MM.1S (cell line): ENCODE measurements around the gene PDLIM5.

Source experiments
- EZH2phosphoT487 ChIP-seq: fragments of 300-600 bp; sonication (generic); IDR thresholded peaks from 2 replicates; pipeline ENCODE4 v1.6.1; 2018; ENCODE audit warnings: antibody characterized with exemption, low read length
- TF ChIP-seq, protein P1 (sequence below): fragments of 300-600 bp; sonication (generic); IDR thresholded peaks from 2 replicates; pipeline ENCODE4 v1.5.1; 2016; ENCODE audit warnings: antibody characterized with exemption, low read length, mixed read lengths

- TF ChIP-seq, protein P1, sequence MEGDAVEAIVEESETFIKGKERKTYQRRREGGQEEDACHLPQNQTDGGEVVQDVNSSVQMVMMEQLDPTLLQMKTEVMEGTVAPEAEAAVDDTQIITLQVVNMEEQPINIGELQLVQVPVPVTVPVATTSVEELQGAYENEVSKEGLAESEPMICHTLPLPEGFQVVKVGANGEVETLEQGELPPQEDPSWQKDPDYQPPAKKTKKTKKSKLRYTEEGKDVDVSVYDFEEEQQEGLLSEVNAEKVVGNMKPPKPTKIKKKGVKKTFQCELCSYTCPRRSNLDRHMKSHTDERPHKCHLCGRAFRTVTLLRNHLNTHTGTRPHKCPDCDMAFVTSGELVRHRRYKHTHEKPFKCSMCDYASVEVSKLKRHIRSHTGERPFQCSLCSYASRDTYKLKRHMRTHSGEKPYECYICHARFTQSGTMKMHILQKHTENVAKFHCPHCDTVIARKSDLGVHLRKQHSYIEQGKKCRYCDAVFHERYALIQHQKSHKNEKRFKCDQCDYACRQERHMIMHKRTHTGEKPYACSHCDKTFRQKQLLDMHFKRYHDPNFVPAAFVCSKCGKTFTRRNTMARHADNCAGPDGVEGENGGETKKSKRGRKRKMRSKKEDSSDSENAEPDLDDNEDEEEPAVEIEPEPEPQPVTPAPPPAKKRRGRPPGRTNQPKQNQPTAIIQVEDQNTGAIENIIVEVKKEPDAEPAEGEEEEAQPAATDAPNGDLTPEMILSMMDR = no peak
- no peak for TF ChIP-seq EZH2phosphoT487
Observed at GRCh38 chr4:94558392-94558904, 106.7 kb downstream of the PDLIM5 start.
